DND-41 (cell line): Measurements from ENCODE around the gene SHANK1.

ENCODE experiments used
- EZH2 ChIP-seq: IDR thresholded peaks from 3 replicates; pipeline ENCODE4 v1.6.1; 2012; ENCODE audit warnings: borderline replicate concordance, low read depth, mild to moderate bottlenecking, moderate library complexity, low read length, inconsistent platforms; ENCODE audit not compliant: severe bottlenecking
- TF ChIP-seq, protein P1 (sequence below): IDR thresholded peaks from 2 replicates; pipeline ENCODE4 v1.5.1; 2012; ENCODE audit warnings: borderline replicate concordance, low read length, moderate library complexity, mild to moderate bottlenecking; ENCODE audit not compliant: poor library complexity, severe bottlenecking; ENCODE audit errors: extremely low read depth

GRCh38 chr19:50690439-50690838 lies 29.2 kb downstream of the SHANK1 start:
- TF ChIP-seq, protein P1, sequence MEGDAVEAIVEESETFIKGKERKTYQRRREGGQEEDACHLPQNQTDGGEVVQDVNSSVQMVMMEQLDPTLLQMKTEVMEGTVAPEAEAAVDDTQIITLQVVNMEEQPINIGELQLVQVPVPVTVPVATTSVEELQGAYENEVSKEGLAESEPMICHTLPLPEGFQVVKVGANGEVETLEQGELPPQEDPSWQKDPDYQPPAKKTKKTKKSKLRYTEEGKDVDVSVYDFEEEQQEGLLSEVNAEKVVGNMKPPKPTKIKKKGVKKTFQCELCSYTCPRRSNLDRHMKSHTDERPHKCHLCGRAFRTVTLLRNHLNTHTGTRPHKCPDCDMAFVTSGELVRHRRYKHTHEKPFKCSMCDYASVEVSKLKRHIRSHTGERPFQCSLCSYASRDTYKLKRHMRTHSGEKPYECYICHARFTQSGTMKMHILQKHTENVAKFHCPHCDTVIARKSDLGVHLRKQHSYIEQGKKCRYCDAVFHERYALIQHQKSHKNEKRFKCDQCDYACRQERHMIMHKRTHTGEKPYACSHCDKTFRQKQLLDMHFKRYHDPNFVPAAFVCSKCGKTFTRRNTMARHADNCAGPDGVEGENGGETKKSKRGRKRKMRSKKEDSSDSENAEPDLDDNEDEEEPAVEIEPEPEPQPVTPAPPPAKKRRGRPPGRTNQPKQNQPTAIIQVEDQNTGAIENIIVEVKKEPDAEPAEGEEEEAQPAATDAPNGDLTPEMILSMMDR, result no peak
- no peak for TF ChIP-seq EZH2
